Measurements from ENCODE around the gene LRRC71.

DNA sequence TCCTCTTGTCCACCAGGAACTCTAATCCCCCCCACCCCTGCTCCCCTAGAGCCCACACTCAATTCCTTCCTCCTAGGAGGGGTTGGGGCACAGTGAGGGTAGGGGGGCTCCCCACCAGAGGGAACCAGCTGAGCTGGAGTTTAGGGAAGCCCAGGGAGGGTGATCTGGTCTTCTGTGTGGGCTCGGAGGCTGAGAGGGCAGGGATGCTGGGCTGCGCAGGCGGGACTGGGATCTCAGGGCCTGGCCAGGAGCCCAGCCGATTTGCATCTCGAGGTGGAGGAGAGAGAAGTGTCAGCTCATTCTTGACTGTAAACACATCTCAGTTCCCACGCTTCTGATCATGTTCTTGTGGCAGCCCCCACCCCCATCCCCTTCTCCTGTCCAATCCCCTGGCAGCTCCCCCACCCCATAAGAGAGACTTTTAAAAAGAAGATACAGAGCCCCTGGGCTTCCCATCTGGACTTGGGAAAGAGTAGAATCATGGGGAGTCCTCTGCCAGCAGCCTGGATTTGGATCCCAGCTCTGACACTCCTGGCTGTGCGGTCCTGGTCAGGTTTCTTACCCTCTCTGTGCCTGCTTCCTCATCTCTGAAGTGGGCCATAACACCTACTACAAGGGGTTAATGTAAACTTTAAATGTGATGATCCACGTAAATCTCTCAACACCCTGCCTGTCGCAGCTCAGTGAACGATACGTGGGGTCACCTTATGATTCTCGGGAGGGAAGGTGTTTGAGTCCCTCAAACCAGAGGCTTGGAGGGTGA lies 20.3 kb upstream of the LRRC71 start:
- TF ChIP-seq, protein P1, sequence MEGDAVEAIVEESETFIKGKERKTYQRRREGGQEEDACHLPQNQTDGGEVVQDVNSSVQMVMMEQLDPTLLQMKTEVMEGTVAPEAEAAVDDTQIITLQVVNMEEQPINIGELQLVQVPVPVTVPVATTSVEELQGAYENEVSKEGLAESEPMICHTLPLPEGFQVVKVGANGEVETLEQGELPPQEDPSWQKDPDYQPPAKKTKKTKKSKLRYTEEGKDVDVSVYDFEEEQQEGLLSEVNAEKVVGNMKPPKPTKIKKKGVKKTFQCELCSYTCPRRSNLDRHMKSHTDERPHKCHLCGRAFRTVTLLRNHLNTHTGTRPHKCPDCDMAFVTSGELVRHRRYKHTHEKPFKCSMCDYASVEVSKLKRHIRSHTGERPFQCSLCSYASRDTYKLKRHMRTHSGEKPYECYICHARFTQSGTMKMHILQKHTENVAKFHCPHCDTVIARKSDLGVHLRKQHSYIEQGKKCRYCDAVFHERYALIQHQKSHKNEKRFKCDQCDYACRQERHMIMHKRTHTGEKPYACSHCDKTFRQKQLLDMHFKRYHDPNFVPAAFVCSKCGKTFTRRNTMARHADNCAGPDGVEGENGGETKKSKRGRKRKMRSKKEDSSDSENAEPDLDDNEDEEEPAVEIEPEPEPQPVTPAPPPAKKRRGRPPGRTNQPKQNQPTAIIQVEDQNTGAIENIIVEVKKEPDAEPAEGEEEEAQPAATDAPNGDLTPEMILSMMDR (IDR thresholded peaks at IDR 0.05) = no peak
- no peak for TF ChIP-seq POLR2A (IDR thresholded peaks at IDR 0.05)
